COLO668 (cell line): ENCODE data around the gene PCDHB1.

Source experiments
- DNase-seq: peaks from one replicate; lab custom pipeline; 2025; ENCODE audit not compliant: unreplicated experiment; lab: John Stamatoyannopoulos, UW

PCDHB1 gene

GRCh38 chr5:141050622-141051520 lies at the start of gene PCDHB1:
Gene PCDHB1 (plus strand): TSS chr5:141051374. CDS start chr5:141051471, 97 bp downstream.
- DNase-seq: peak; percentile 42

GRCh38 chr5:141001446-141001843 lies 49.7 kb upstream of the PCDHB1 start:
- DNase-seq: peak; percentile 34

GRCh38 chr5:141001844-141002604 lies 49.1 kb upstream of the PCDHB1 start:
- peak; percentile 65 for DNase-seq

- no peak for DNase-seq
Observed at GRCh38 chr5:141002605-141002965, 48.6 kb upstream of the PCDHB1 start.

- DNase-seq: no peak
Observed at GRCh38 chr5:141003031-141003430, 48.1 kb upstream of the PCDHB1 start.

GRCh38 chr5:141003791-141004611 lies 47.2 kb upstream of the PCDHB1 start:
- DNase-seq: peak; percentile 68

- DNase-seq: no peak
Observed at GRCh38 chr5:141007791-141008190, 43.4 kb upstream of the PCDHB1 start.

- no peak for DNase-seq
Observed at GRCh38 chr5:141010047-141010793, 41.0 kb upstream of the PCDHB1 start.

GRCh38 chr5:141017943-141018342 lies 33.2 kb upstream of the PCDHB1 start:
- no peak for DNase-seq

GRCh38 chr5:141022384-141022783 lies 28.8 kb upstream of the PCDHB1 start:
- no peak for DNase-seq

- no peak for DNase-seq
Observed at GRCh38 chr5:141031006-141031405, 20.2 kb upstream of the PCDHB1 start.

GRCh38 chr5:141032626-141033025 lies 18.5 kb upstream of the PCDHB1 start:
- no peak for DNase-seq

GRCh38 chr5:141039061-141039460 lies 12.1 kb upstream of the PCDHB1 start:
- DNase-seq: no peak

GRCh38 chr5:141039517-141039916 lies 11.7 kb upstream of the PCDHB1 start:
- peak; percentile 43 for DNase-seq

GRCh38 chr5:141040093-141040770 lies 10.9 kb upstream of the PCDHB1 start:
- DNase-seq: peak; percentile 71

GRCh38 chr5:141040771-141041426 lies 10.3 kb upstream of the PCDHB1 start:
- peak; percentile 92 for DNase-seq

- DNase-seq: no peak
Observed at GRCh38 chr5:141041427-141041785, 9.8 kb upstream of the PCDHB1 start.

- DNase-seq: no peak
Observed at GRCh38 chr5:141042555-141042954, 8.6 kb upstream of the PCDHB1 start.

- peak; percentile 50 for DNase-seq
Observed at GRCh38 chr5:141051521-141051866, 320 bp downstream of the PCDHB1 start.

GRCh38 chr5:141077826-141078225 lies 26.7 kb downstream of the PCDHB1 start:
- DNase-seq: no peak
